HCT116 (cell line): Measurements from ENCODE around the gene FAM135A. TPM values are rescaled to one million over a fixed set of nuclear protein-coding genes. Genes with fewer than 3 reads are reported as not detected.

Experiments
- ATAC-seq: fragments of 200-7000 bp; cut with Tn5 transposase; 2 replicates; pipeline ENCODE4 v1.9.1; 2020; ENCODE audit warnings: mild to moderate bottlenecking, moderate library complexity
- BruUV-seq: library from RNA; stranded (reverse); fragments of 400-500 nt; replicated peaks from 2 replicates; lab custom pipeline; 2021; lab: Mats Ljungman, UMichigan
- CTCF ChIA-PET: fragments of 300-600 bp; sonication (Branson Sonifier 250); formaldehyde crosslinking; loops from one replicate; lab custom pipeline; 2021; ENCODE audit warnings: antibody characterized with exemption; lab: Charles Lee
- POLR2A ChIA-PET: fragments of 300-600, 350-600 bp; sonication (Branson Sonifier 250); formaldehyde crosslinking; loops from one replicate; lab custom pipeline; 2021; ENCODE audit warnings: antibody characterized with exemption; lab: Charles Lee
- RAD21 ChIA-PET, 2 experiments: fragments of 300-600 bp; sonication (Branson Sonifier 250); formaldehyde crosslinking; loops; one replicate each; lab custom pipeline; 2023; ENCODE audit warnings: low total read pairs in 2 of 2; ENCODE audit not compliant: uncharacterized antibody in 2 of 2, unreplicated experiment in 2 of 2, low non-redundant PET in 1 of 2; lab: Charles Lee
- DNase-seq: peaks from one replicate; pipeline ENCODE4 v3.0.0-alpha.2; 2010; ENCODE audit warnings: low read depth, low spot score
- H2AFZ ChIP-seq: fragments of 200-600 bp; shearing (Covaris generic), sonication (generic); 2 replicates; pipeline ENCODE4 v1.6.1; 2017; ENCODE audit warnings: low read depth, mixed run types, mixed read lengths, antibody characterized with exemption, low read length; ENCODE audit not compliant: poor library complexity, severe bottlenecking
- H3K27ac ChIP-seq: 2 replicates; pipeline ENCODE4 v1.5.1; 2012; ENCODE audit warnings: low read depth, low read length
- H3K27me3 ChIP-seq: fragments of 200-600 bp; sonication (generic); 2 replicates; pipeline ENCODE4 v1.6.1; 2016; ENCODE audit warnings: mixed run types, low read length, mixed read lengths; ENCODE audit not compliant: insufficient read depth
- H3K36me3 ChIP-seq, 2 experiments: fragments of 200-500 bp in 1 of 2; fragments of 200-600 bp in 1 of 2; sonication (Bioruptor generic) in 1 of 2; sonication (generic) in 1 of 2; 2 replicates each; pipeline versions ENCODE4 v1.5.1 to v1.6.1; 2014 to 2016; ENCODE audit warnings: low read length in 2 of 2, inconsistent platforms in 1 of 2, mixed read lengths in 1 of 2, mixed run types in 1 of 2; ENCODE audit not compliant: insufficient read depth in 2 of 2, control insufficient read depth in 1 of 2
- H3K4me1 ChIP-seq, 2 experiments: fragments of 200-600 bp in 1 of 2; sonication (generic) in 1 of 2; 2 replicates each; pipeline versions ENCODE4 v1.5.1 to v1.6.1; 2012 to 2017; ENCODE audit warnings: low read length in 2 of 2, inconsistent platforms in 1 of 2, mild to moderate bottlenecking in 1 of 2, mixed read lengths in 1 of 2, mixed run types in 1 of 2, moderate library complexity in 1 of 2; ENCODE audit not compliant: insufficient read depth in 2 of 2, control insufficient read depth in 1 of 2
- H3K4me2 ChIP-seq: fragments of 200-600 bp; sonication (generic); 2 replicates; pipeline ENCODE4 v1.6.1; 2017; ENCODE audit warnings: mixed run types, low read length, mixed read lengths
- H3K4me3 ChIP-seq, 2 experiments: fragments of 200-600 bp in 1 of 2; sonication (generic) in 1 of 2; replicated peaks in 1 of 2; 2 replicates each; pipeline ENCODE4 v1.5.1; 2011 to 2016; ENCODE audit warnings: low read length in 2 of 2, control low read depth in 1 of 2, low read depth in 1 of 2, mild to moderate bottlenecking in 1 of 2, mixed read lengths in 1 of 2, mixed run types in 1 of 2
- H3K79me2 ChIP-seq: fragments of 200-600 bp; sonication (generic); 2 replicates; pipeline ENCODE4 v1.6.1; 2017; ENCODE audit warnings: mild to moderate bottlenecking, mixed run types, low read length, moderate library complexity, mixed read lengths; ENCODE audit not compliant: insufficient read depth
- H3K9ac ChIP-seq: fragments of 200-600 bp; sonication (generic); 2 replicates; pipeline ENCODE4 v1.6.1; 2016; ENCODE audit warnings: low read length, mixed read lengths
- H3K9me2 ChIP-seq: fragments of 200-600 bp; sonication (generic), shearing (Covaris generic); 2 replicates; pipeline ENCODE4 v1.6.1; 2017; ENCODE audit warnings: mixed run types, mild to moderate bottlenecking, moderate library complexity; ENCODE audit not compliant: insufficient read depth
- H3K9me3 ChIP-seq, 2 experiments: fragments of 200-500 bp in 1 of 2; fragments of 200-600 bp in 1 of 2; sonication (Bioruptor generic) in 1 of 2; sonication (generic) in 1 of 2; 2 replicates each; pipeline ENCODE4 v1.6.1; 2014 to 2017; ENCODE audit warnings: low read length in 2 of 2, mixed read lengths in 2 of 2, inconsistent platforms in 1 of 2, low read depth in 1 of 2, mild to moderate bottlenecking in 1 of 2, mixed run types in 1 of 2, moderate library complexity in 1 of 2; ENCODE audit not compliant: control insufficient read depth in 1 of 2, insufficient read depth in 1 of 2
- H4K20me1 ChIP-seq: fragments of 200-600 bp; sonication (generic), shearing (Covaris generic); 2 replicates; pipeline ENCODE4 v1.6.1; 2017; ENCODE audit warnings: mixed run types, mild to moderate bottlenecking, moderate library complexity; ENCODE audit not compliant: insufficient read depth
- CBX3 ChIP-seq: IDR thresholded peaks from 2 replicates; pipeline ENCODE4 v1.6.1; 2012; ENCODE audit warnings: low read depth
- EGR1 ChIP-seq: IDR thresholded peaks from 2 replicates; pipeline ENCODE4 v1.6.1; 2012; ENCODE audit warnings: low read depth
- ELF1 ChIP-seq: IDR thresholded peaks from 2 replicates; pipeline ENCODE4 v1.6.1; 2012; ENCODE audit warnings: low read depth, borderline replicate concordance
- JUND ChIP-seq: IDR thresholded peaks from 2 replicates; pipeline ENCODE4 v1.6.1; 2012
- MAX ChIP-seq: IDR thresholded peaks from 2 replicates; pipeline ENCODE4 v1.6.1; 2012
- POLR2A ChIP-seq: IDR thresholded peaks from 2 replicates; pipeline ENCODE4 v1.7.0; 2011; ENCODE audit warnings: borderline replicate concordance; ENCODE audit not compliant: insufficient read depth, insufficient read length; ENCODE audit errors: extremely low read depth
- SIN3A ChIP-seq: IDR thresholded peaks from 2 replicates; pipeline ENCODE4 v1.6.1; 2012; ENCODE audit warnings: low read depth
- SP1 ChIP-seq: IDR thresholded peaks from 2 replicates; pipeline ENCODE4 v1.6.1; 2012; ENCODE audit warnings: low read depth
- YY1 ChIP-seq: IDR thresholded peaks from 2 replicates; pipeline ENCODE4 v1.6.1; 2011; ENCODE audit warnings: low read length, low read depth, moderate library complexity, mild to moderate bottlenecking; ENCODE audit not compliant: insufficient replicate concordance; ENCODE audit errors: extremely low read depth
- ZBTB33 ChIP-seq: IDR thresholded peaks from 2 replicates; pipeline ENCODE4 v1.6.1; 2011; ENCODE audit warnings: mild to moderate bottlenecking, low read length, moderate library complexity; ENCODE audit not compliant: insufficient replicate concordance; ENCODE audit errors: extremely low read depth
- ZFX ChIP-seq: fragments of 450-650 bp; IDR thresholded peaks from 2 replicates; pipeline ENCODE4 v1.6.1; 2017
- ZNF274 ChIP-seq: fragments of 200-500 bp; sonication (Bioruptor generic); IDR thresholded peaks from 2 replicates; pipeline ENCODE4 v1.6.1; 2014; ENCODE audit warnings: mild to moderate bottlenecking, low read depth, low read length, inconsistent platforms
- intact Hi-C: fragments of 100-400 bp; cut with micrococcal nuclease; formaldehyde crosslinking; loops from 2 replicates; pipeline ENCODE4 v1.10.0; 2022
- total RNA-seq: library from RNA; stranded (reverse); gene quantifications from one replicate; pipeline ENCODE4 v1.2.1, GENCODE V29; 2021; ENCODE audit not compliant: unreplicated experiment
- TF ChIP-seq, protein P1 (sequence below): IDR thresholded peaks from 2 replicates; pipeline ENCODE4 v1.6.1; 2012; ENCODE audit warnings: low read depth
- TF ChIP-seq, protein P2 (sequence below): IDR thresholded peaks from 2 replicates; pipeline ENCODE4 v1.6.1; 2012

FAM135A gene
- total RNA-seq, 1 experiment from 2014 or later, result 20.8 TPM

GRCh38 chr6:70391492-70391891 is 21.8 kb upstream of the FAM135A start:
- BruUV-seq, result no TSS peak
- intact Hi-C loops, result no loop called here
- ChIA-PET RAD21 (no interaction called here), POLR2A (interaction anchor here (2.1 to 3.7 kb wide), 2 partner anchors 8 to 22 kb away, joined by 7 to 12 read pairs; partner anchors contain the start of gene FAM135A), CTCF (interaction anchor here (1.8 kb wide), 1 partner anchor 22 kb away, joined by 5 read pairs; no protein-coding TSS in a partner anchor)
- H3K79me2 ChIP-seq, result no peaks in the 10 kb centered on the region
- H2AFZ ChIP-seq, result no peak overlapping the region
- H3K9me2 ChIP-seq, result no peaks in the 10 kb centered on the region
- no peak overlapping the region for H3K27ac ChIP-seq
- no peak overlapping the region for H3K9ac ChIP-seq
- ATAC-seq, result no peak
- no peaks in the 10 kb centered on the region for H3K9me3 ChIP-seq
- H3K4me2 ChIP-seq, result no peak overlapping the region
- H3K36me3 ChIP-seq, result no peaks in the 10 kb centered on the region
- H4K20me1 ChIP-seq, result no peaks in the 10 kb centered on the region
- no peak for TF ChIP-seq ELF1
- TF ChIP-seq, all 23 proteins: peak for 0
- Histone ChIP-seq H3K4me1 (peaks cover 3 to 8% of the 10 kb centered on the region in 2 experiments; a peak in 3 of 4 replicates), H3K4me3 (no peak overlapping the region), H3K27me3 (no peaks in the 10 kb centered on the region)
- DNase-seq, result no peak

DNA sequence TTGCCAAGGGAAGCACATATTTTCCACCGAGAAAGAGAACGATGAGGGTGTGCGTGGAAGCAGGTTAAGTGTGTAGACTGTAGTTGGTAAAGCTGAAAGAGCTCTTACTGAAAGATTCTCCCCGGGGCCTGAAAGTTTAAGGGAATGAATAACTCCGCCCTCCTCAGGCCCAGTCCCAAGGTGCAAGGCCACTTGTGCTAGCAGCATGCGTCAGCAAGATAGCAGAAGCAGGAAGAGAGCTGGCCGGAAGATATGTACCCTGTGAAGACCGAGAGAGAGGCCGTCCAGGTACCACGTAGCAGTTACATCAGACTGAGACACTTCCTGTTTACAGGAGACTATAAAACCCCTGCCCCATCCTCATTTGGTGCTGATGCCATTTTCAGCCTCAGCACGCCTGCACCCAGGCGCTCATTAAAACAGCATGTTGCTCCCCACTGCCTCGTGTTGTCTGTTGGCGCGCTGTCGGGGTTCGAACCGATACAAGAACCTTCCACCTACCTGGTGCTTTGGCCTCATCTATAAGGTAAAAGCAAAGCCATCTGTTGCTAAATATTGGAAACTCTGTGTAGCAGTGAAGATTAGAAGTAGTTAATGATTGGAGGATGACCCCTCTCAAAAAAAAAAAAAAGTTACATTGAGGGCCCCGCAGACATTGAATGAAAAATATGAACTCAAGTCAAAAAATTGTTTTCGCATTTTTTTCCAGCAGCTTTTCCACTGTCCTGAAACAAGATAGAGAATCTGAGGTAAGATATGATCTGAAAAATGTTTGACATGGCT is 18.6 kb upstream of the FAM135A start:
- no peak overlapping the region for H3K27ac ChIP-seq
- H3K79me2 ChIP-seq, result no peaks in the 10 kb centered on the region
- H3K4me1 ChIP-seq, result peaks cover 27 to 38% of the 10 kb centered on the region in 2 experiments
- DNase-seq (no peak), ATAC-seq (no peak)
- H3K36me3 ChIP-seq, result no peaks in the 10 kb centered on the region
- ChIA-PET RAD21 (no interaction called here), POLR2A (interaction anchor here (1.4 kb wide), 1 partner anchor 19 kb away, joined by 5 read pairs; the partner anchor contains the start of gene FAM135A), CTCF (interaction anchor here (1.0 kb wide), 1 partner anchor 18 kb away, joined by 4 read pairs; no protein-coding TSS in a partner anchor)
- H3K9ac ChIP-seq, result no peak overlapping the region
- no peaks in the 10 kb centered on the region for H3K27me3 ChIP-seq
- no peaks in the 10 kb centered on the region for H4K20me1 ChIP-seq
- no peaks in the 10 kb centered on the region for H3K9me3 ChIP-seq
- no peaks in the 10 kb centered on the region for H3K9me2 ChIP-seq
- BruUV-seq, result no TSS peak
- intact Hi-C loops, result no loop called here
- H3K4me3 ChIP-seq, result no peak overlapping the region
- H3K4me2 ChIP-seq, result no peak overlapping the region
- H2AFZ ChIP-seq, result peak overlapping the region; percentile 96
- no peak for TF ChIP-seq EGR1
- no peak for TF ChIP-seq YY1
- TF ChIP-seq CBX3, result no peak
- TF ChIP-seq, protein P1, sequence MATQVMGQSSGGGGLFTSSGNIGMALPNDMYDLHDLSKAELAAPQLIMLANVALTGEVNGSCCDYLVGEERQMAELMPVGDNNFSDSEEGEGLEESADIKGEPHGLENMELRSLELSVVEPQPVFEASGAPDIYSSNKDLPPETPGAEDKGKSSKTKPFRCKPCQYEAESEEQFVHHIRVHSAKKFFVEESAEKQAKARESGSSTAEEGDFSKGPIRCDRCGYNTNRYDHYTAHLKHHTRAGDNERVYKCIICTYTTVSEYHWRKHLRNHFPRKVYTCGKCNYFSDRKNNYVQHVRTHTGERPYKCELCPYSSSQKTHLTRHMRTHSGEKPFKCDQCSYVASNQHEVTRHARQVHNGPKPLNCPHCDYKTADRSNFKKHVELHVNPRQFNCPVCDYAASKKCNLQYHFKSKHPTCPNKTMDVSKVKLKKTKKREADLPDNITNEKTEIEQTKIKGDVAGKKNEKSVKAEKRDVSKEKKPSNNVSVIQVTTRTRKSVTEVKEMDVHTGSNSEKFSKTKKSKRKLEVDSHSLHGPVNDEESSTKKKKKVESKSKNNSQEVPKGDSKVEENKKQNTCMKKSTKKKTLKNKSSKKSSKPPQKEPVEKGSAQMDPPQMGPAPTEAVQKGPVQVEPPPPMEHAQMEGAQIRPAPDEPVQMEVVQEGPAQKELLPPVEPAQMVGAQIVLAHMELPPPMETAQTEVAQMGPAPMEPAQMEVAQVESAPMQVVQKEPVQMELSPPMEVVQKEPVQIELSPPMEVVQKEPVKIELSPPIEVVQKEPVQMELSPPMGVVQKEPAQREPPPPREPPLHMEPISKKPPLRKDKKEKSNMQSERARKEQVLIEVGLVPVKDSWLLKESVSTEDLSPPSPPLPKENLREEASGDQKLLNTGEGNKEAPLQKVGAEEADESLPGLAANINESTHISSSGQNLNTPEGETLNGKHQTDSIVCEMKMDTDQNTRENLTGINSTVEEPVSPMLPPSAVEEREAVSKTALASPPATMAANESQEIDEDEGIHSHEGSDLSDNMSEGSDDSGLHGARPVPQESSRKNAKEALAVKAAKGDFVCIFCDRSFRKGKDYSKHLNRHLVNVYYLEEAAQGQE, result no peak
- TF ChIP-seq, protein P2, sequence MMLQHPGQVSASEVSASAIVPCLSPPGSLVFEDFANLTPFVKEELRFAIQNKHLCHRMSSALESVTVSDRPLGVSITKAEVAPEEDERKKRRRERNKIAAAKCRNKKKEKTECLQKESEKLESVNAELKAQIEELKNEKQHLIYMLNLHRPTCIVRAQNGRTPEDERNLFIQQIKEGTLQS, result no peak
- no peak for TF ChIP-seq SP1
- no peak for TF ChIP-seq MAX
- no peak for TF ChIP-seq ZBTB33
- TF ChIP-seq ZFX, result no peak
- TF ChIP-seq POLR2A, result no peak
- no peak for TF ChIP-seq JUND
- TF ChIP-seq SIN3A, result no peak
- no peak for TF ChIP-seq ZNF274
